DOHH2 (cell line): ENCODE results near the gene COL12A1.

Source experiments
- H3F3A ChIP-seq: fragments of 200-600 bp; sonication (generic), shearing (Covaris generic); 2 replicates; pipeline ENCODE4 v1.6.0; 2016; ENCODE audit warnings: antibody characterized with exemption, mild to moderate bottlenecking; ENCODE audit not compliant: control insufficient read depth, insufficient read depth
- H3K27ac ChIP-seq: fragments of 200-600 bp; sonication (generic); 2 replicates; pipeline ENCODE4 v1.5.1; 2014; ENCODE audit warnings: low read depth, mild to moderate bottlenecking, low read length, moderate library complexity
- H3K27me3 ChIP-seq: fragments of 200-600 bp; sonication (generic); 2 replicates; pipeline ENCODE4 v1.6.1; 2014; ENCODE audit warnings: mild to moderate bottlenecking, low read length, mixed read lengths; ENCODE audit not compliant: control insufficient read depth
- H3K36me3 ChIP-seq: fragments of 200-600 bp; sonication (generic); 2 replicates; pipeline ENCODE4 v1.6.1; 2014; ENCODE audit warnings: mild to moderate bottlenecking, low read length, moderate library complexity, mixed read lengths; ENCODE audit not compliant: control insufficient read depth
- H3K4me1 ChIP-seq: fragments of 200-600 bp; sonication (generic); 2 replicates; pipeline ENCODE4 v1.6.1; 2014; ENCODE audit warnings: mild to moderate bottlenecking, low read length, mixed read lengths; ENCODE audit not compliant: control insufficient read depth
- H3K4me2 ChIP-seq: fragments of 200-600 bp; sonication (generic); 2 replicates; pipeline ENCODE4 v1.6.0; 2014; ENCODE audit warnings: mild to moderate bottlenecking, low read length, moderate library complexity
- H3K4me3 ChIP-seq: fragments of 200-600 bp; sonication (generic); 2 replicates; pipeline ENCODE4 v1.5.1; 2014; ENCODE audit warnings: mild to moderate bottlenecking, low read length, mixed read lengths
- H3K79me2 ChIP-seq: fragments of 200-600 bp; sonication (generic); 2 replicates; pipeline ENCODE4 v1.6.1; 2014; ENCODE audit warnings: mild to moderate bottlenecking, low read length, mixed read lengths; ENCODE audit not compliant: control insufficient read depth
- H3K9me2 ChIP-seq: fragments of 200-600 bp; sonication (generic); replicated peaks from 2 replicates; pipeline ENCODE4 v1.6.1; 2014; ENCODE audit warnings: mild to moderate bottlenecking, low read length, mixed read lengths; ENCODE audit not compliant: control insufficient read depth
- H3K9me3 ChIP-seq: fragments of 200-600 bp; sonication (generic); 2 replicates; pipeline ENCODE4 v1.6.1; 2014; ENCODE audit warnings: antibody characterized with exemption, low read length, mixed read lengths; ENCODE audit not compliant: control insufficient read depth, insufficient read depth
- H4K20me1 ChIP-seq: fragments of 200-600 bp; sonication (generic); 2 replicates; pipeline ENCODE4 v1.6.0; 2014; ENCODE audit warnings: low read depth, mild to moderate bottlenecking, antibody characterized with exemption, low read length, moderate library complexity; ENCODE audit not compliant: control insufficient read depth, insufficient read depth
- CTCF ChIP-seq: fragments of 200-600 bp; sonication (generic); IDR thresholded peaks from one replicate; pipeline ENCODE4 v1.5.1; 2014; ENCODE audit warnings: antibody characterized with exemption, mild to moderate bottlenecking, low read depth, low read length; ENCODE audit not compliant: poor library complexity, severe bottlenecking
- EZH2phosphoT487 ChIP-seq: fragments of 200-600 bp; sonication (generic); IDR thresholded peaks from 2 replicates; pipeline ENCODE4 v1.6.1; 2017; ENCODE audit warnings: borderline replicate concordance, mild to moderate bottlenecking, antibody characterized with exemption, low read length, moderate library complexity, mixed read lengths

The COL12A1 gene

GRCh38 chr6:75236630-75237029, 30.8 kb upstream of the COL12A1 start:
- Histone ChIP-seq H3K4me3 (no peak overlapping the region), H3K36me3 (peaks cover 43% of the 10 kb centered on the region), H3K27ac (no peak overlapping the region), H3F3A (peaks cover 10% of the 10 kb centered on the region), H3K79me2 (peaks cover 21% of the 10 kb centered on the region), H3K9me2 (no peaks in the 10 kb centered on the region), H3K4me2 (no peak overlapping the region), H3K9me3 (no peaks in the 10 kb centered on the region), H4K20me1 (0 out of 2 replicates have a peak, but pooled peaks cover 6% of the 10 kb centered on the region), H3K4me1 (0 out of 2 replicates have a peak, but pooled peaks cover 3% of the 10 kb centered on the region), H3K27me3 (no peaks in the 10 kb centered on the region)
- TF ChIP-seq EZH2phosphoT487 (no peak), CTCF (no peak)

GRCh38 chr6:75235271-75235670, 29.4 kb upstream of the COL12A1 start:
- H3F3A ChIP-seq = peaks cover 10% of the 10 kb centered on the region
- H3K9me3 ChIP-seq = no peaks in the 10 kb centered on the region
- H3K4me3 ChIP-seq = no peak overlapping the region
- H3K4me1 ChIP-seq = no peaks in the 10 kb centered on the region
- H4K20me1 ChIP-seq = 0 out of 2 replicates have a peak, but pooled peaks cover 3% of the 10 kb centered on the region
- no peaks in the 10 kb centered on the region for H3K27me3 ChIP-seq
- peaks cover 30% of the 10 kb centered on the region for H3K36me3 ChIP-seq
- H3K4me2 ChIP-seq = no peak overlapping the region
- no peak overlapping the region for H3K27ac ChIP-seq
- no peaks in the 10 kb centered on the region for H3K9me2 ChIP-seq
- TF ChIP-seq EZH2phosphoT487 (no peak), CTCF (no peak)
- H3K79me2 ChIP-seq = peaks cover 7% of the 10 kb centered on the region; the same call in 1 of the 2 replicates

GRCh38 chr6:75234126-75234865, 28.4 kb upstream of the COL12A1 start:
- H3K4me1 ChIP-seq = no peaks in the 10 kb centered on the region
- no peak overlapping the region for H3K4me3 ChIP-seq
- peaks cover 2% of the 10 kb centered on the region; the same call in 1 of the 2 replicates for H3K79me2 ChIP-seq
- H3F3A ChIP-seq = peaks cover 10% of the 10 kb centered on the region
- peaks cover 20% of the 10 kb centered on the region for H3K36me3 ChIP-seq
- H3K4me2 ChIP-seq = no peak overlapping the region
- no peaks in the 10 kb centered on the region for H3K9me2 ChIP-seq
- TF ChIP-seq EZH2phosphoT487 (no peak), CTCF (no peak)
- H3K27ac ChIP-seq = no peak overlapping the region
- no peaks in the 10 kb centered on the region for H3K27me3 ChIP-seq
- H3K9me3 ChIP-seq = no peaks in the 10 kb centered on the region
- 0 out of 2 replicates have a peak, but pooled peaks cover 3% of the 10 kb centered on the region for H4K20me1 ChIP-seq
